NCI-H146 treated with DMSO at 0.1 percent for 48 hours (cell line): ENCODE measurements around the gene SLC6A4.

ENCODE experiments used
- DNase-seq: peaks from one replicate; lab custom pipeline; 2025; ENCODE audit not compliant: unreplicated experiment; lab: John Stamatoyannopoulos, UW

The SLC6A4 gene

GRCh38 chr17:30235386-30236296 is at the start of gene SLC6A4:
Gene SLC6A4 (minus strand): TSS chr17:30235697. CDS start chr17:30221958, 13,739 bp downstream.
- no peak for DNase-seq

DNA sequence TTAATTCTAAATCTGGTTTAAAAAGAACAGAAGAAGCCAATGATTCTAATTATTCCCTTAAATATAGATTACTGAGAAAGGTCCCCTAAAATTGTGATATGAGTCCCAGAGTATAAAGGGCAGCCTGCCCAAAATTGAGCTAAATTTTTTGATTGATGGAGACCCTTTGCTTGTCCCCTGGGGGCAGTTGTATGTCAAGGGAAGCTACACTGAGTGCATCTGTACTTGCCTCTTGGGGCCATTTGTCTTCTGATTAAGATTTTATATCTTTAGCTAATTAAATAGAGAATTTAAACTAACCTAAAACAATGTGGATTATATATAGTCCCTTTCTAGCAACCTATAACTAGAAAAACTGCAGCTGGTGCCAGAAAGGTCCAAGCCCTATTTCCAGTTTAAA is 43.7 kb upstream of the SLC6A4 start:
- no peak for DNase-seq

GRCh38 chr17:30278032-30278431 is 42.5 kb upstream of the SLC6A4 start:
- DNase-seq, result peak; percentile 2

DNA sequence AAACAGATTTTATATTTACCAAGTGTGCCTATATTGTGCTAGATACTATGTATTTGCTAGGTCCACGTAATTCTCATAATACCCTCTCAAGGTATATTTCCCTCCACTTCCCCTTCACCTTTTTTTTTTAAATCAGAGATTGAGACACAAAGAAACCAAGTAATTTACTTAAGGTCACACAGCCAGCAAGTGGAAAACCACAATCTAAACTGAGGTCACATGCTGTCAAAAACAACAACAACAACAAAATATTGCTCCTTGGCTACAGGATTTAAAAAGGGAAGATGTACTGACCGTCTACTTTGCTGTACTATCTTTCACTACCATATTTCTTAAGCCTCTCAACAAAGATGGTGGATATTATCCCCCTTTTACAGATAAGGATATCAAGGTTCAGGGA is 40.4 kb upstream of the SLC6A4 start:
- no peak for DNase-seq

- DNase-seq, result no peak
These were observed 39.4 kb upstream of the SLC6A4 start for GRCh38 chr17:30274887-30275286.

GRCh38 chr17:30273373-30273772 is 37.9 kb upstream of the SLC6A4 start:
- DNase-seq, result no peak

DNA sequence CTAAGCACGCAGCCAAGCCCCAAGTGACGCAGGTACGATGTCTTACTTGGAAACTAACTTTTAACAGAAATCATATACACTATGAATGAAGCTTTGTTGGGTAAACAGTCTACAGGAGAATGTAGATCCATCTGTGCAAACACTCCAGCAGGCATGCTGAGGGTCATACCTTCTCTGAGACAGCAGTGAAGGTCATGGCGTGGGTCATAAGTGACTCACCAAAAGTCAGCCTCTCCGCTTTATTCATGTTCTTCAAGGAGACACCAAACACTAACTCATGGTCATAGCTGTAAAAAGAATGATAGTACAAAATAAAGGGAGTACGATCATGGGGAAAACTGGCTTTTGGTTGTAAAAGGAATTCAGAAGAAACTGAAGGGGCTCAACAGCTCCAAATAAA is 35.6 kb upstream of the SLC6A4 start:
- no peak for DNase-seq

GRCh38 chr17:30267625-30268024 is 32.1 kb upstream of the SLC6A4 start:
- no peak for DNase-seq

DNA sequence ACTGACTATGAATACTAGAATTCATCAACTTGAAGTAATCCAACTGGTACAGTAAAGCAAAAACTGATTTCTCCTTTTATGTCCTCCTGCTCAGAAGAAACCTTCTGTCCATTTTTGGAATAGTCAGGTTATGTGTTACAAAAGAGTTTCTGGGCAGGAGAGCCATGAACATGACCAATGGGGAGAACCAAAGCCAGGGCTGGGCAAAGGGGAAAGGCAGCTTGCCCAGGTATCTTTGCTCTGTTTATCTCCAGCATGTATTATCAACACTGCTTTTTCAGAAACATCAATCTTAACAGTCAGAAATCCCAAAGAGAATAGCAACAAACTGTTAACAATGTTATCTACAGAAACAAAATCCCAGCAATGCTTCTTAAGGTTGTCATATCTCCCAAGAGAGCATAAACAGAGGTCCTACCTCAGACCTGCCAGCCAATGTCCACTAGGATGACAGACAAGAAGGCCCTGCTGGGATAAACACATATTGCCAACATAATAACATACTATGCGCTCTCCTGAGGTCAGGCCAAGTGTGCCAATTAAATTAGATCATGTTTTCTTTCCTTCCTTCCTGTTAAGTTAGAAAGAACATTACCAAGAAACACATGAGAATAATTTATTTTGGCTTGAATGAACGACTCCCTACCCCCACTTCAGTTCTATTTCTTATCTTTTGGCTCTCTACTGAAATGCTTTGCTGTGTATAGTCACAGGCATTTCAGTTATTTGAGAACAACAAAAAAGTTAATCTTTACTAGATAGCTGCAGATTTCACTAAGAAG is 28.2 kb upstream of the SLC6A4 start:
- DNase-seq, result no peak

GRCh38 chr17:30256756-30257506 is 21.4 kb upstream of the SLC6A4 start:
- DNase-seq, result no peak

- DNase-seq, result no peak
These were observed 18.7 kb upstream of the SLC6A4 start for GRCh38 chr17:30254150-30254549.

- no peak for DNase-seq
These were observed 17.8 kb upstream of the SLC6A4 start for GRCh38 chr17:30253312-30253711.

- DNase-seq, result no peak
These were observed 16.4 kb upstream of the SLC6A4 start for GRCh38 chr17:30251931-30252330.

DNA sequence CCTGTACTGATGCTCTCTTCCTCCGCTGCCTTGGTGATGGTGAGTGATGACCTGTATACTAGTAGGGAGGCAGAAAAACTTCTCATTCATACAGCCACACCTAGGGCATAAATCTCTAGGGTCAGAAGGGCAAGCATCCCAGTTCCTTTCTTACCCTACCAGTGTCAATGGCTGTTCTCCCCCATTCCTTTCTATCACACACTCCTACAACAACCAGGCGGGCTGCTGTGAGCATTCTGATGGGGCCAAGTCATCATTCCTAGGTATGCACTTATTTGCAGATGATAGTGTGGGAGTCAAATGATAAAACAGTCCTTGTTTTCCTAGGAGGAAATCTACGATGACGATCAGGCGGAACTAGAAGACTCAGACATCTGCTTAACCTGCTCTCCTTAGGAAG is 14.0 kb upstream of the SLC6A4 start:
- DNase-seq, result no peak

DNA sequence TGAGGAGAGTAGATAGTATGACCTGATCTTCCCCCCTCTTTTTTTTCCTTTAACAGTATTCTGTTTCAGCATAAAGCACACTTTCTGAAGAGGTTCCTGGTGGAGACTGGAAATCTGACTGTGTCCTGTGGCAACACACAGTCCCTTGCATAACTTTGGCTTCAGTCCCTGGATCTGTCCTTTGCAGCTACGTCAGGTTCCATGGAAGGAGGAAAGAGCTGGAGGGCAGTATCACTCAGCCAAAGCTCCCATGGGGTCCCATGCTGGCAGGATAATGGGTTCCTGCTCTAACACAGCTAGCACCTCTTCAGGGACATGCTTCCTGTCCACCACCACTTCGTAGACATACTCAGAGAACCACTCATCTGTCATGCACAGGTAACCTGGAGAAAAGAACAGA is 13.3 kb upstream of the SLC6A4 start:
- no peak for DNase-seq

GRCh38 chr17:30246460-30246859 is 11.0 kb upstream of the SLC6A4 start:
- no peak for DNase-seq

DNA sequence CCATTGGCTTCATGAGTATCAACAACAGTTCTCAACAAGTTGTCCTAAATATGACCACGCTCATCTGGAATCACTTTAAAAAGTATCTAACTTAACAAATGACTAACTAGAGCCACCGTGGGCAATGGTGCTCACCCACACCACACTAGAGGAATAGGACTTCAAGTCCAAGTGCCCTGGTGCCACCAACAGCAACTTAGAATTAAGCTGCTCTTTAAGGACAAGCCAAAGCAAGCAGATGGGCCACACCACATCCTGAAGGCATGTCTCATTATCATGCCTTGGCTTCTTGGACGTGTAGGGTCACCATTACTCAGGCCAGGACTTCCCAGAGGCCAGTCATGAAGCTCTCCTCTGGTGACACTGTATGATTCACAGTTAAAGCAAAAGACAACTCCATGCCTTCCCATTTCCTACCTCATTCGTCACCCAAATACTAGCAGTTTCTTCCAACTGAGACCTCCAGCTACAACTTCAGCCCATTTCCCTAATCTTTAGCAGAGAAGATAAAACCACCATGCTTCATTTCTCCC is 9.4 kb upstream of the SLC6A4 start:
- DNase-seq, result no peak

DNA sequence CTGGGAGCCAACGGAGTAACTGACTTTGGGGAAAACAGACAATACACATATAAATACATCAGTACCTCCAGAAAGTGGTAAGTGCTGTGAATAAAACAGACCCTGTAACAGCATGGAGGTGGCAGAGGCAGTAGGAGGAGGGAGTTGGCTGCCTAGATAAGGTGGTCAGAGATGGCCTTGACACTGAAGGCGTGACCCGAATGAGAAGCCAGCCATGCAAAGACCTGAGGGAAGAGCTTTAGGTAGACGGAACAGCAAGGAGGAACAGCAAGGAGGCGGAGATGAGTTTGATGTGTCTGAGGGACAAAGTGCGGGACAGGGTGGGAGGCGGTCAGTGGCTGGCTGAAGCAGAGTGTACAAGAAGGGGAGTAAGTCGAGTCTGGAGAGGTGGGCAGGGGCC is 8.1 kb upstream of the SLC6A4 start:
- DNase-seq, result no peak

DNA sequence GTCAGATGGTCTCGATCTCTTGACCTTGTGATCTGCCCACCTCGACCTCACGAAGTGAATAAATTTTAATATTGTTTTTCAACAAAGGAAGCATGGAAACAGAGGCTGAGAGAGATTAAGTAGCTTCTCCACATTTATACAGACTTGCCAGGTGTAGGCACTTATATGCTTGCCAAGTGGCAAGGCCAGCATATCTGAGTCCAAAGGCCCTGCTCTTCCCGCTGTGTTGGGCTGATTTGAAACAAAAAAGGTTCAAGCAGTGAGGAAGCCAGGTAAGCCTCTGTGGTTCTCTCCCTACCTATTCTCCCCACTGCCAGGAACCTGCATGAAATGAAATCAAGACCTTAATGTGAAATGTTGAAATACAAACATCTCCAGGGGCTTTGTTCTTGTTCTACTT is 7.5 kb upstream of the SLC6A4 start:
- DNase-seq, result no peak

- no peak for DNase-seq
These were observed 5.6 kb upstream of the SLC6A4 start for GRCh38 chr17:30241051-30241450.

GRCh38 chr17:30240177-30240576 is 4.7 kb upstream of the SLC6A4 start:
- DNase-seq, result no peak
